Activated CD4-positive, CD25-positive, alpha-beta regulatory T cell treated with anti-CD3 and anti-CD28 coated beads, Interleukin-2, amount 50 U/mL, for 24 hours (primary cell): ENCODE data around the gene MED12L.
"Not testable (repeated sequence)": the region's sequence is repeated elsewhere in the genome, so short reads cannot be mapped to it uniquely, and the experiment has no call there.

Experiments
- ATAC-seq, 2 donors: fragments of 150-1000 bp; cut with Tn5 transposase; one replicate each; pipeline ENCODE4 v1.10.0; 2021; ENCODE audit warnings: mild to moderate bottlenecking in 1 of 2, moderate library complexity in 1 of 2

MED12L gene

DNA sequence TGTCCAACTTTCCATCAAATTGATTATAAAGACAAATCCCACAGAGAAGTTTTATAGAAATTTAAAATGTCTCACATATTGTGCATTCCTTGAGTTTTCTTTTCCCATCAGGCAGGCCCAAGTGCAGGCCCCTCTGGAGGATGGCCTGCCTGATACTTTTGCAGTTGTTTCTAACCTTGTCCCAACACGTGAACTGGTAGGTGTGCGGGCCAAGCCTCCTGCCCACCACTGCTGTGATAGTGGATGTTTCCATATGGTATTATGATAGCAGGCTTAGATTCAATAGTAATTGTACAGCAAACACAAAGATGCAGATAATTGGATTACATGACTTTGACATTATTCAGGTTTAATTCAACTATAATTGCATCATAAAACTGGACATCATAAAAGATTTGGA is 297.6 kb downstream of the MED12L start:
- ATAC-seq: no peak

DNA sequence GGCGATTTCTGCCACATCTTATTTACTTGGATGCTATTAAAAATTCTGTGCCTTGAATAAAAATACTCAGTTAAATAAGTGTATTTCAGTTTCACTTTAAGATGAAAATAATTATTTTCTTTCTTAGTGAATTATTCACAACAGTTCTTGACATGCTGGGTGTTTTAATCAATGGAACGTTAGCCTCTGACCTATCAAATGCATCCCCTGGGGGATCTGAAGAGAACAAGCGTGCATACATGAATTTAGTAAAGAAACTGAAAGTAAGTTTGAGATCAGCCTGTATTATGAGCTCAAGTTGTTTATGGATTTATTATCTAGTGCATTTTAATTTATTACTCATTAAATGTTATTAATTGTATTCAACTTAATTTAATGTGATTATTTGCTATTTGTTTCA is 298.5 kb downstream of the MED12L start:
- ATAC-seq: no peak

DNA sequence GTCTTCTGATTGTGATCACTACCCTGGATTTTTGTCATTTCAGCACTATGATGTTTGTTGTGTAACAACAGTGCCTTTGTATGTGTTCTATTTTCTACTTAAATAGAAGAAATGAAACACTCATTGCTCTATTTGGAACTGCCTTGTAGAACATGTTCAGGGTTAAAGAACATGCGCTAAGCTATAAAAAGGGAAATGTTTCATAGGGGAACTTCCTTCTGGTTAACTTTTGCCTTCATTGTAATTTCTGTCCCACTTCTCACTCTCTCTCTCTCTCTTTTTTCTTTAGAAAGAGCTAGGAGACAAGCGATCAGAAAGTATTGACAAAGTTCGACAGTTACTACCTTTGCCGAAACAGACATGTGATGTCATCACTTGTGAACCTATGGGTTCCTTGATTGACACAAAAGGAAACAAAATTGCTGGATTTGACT is 299.3 kb downstream of the MED12L start, which contains the start of gene P2RY12:
TSS of gene P2RY12 (minus strand) at position 13 of the 434 bp plus-strand sequence. CDS start 45,908 bp downstream, outside the sequence.
- no peak for ATAC-seq

DNA sequence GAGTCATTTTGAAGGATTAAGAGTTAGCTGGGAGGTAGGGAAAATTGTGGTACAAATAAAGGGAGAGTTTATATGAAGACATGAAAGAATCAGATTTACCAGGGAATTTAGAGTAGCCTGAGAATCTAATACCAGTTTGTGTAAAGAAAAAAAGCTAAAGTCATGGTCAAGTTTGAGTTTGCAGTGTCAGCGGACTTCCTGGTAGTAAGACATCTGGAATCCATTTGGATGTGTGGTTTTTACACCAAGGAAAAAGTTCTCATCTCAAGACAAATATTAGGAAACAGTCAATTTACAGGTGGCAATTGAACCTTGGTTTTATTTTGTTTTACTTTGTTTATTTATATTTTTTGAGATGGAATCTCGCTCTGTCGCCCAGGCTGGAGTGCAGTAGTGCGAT is 300.6 kb downstream of the MED12L start:
- ATAC-seq: no peak

DNA sequence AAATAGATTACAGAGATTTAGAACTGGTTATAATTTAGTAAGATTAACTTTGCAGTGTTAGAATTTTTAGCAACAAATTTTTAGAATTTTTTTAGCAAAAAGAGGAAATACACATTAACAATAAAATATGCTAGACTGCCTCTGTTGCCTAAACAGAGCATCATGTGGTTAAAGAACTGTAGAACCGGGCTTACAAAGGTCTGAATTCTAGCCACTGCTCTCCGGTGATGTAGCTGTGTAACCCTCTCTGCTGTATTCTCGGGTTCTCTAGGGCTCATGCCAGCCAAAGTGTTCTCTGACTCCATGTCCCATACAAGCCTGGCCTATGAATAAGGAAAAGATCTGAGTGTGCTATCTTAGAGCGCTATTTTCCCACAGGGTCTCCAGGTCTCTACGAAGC is 302.0 kb downstream of the MED12L start:
- no peak for ATAC-seq

DNA sequence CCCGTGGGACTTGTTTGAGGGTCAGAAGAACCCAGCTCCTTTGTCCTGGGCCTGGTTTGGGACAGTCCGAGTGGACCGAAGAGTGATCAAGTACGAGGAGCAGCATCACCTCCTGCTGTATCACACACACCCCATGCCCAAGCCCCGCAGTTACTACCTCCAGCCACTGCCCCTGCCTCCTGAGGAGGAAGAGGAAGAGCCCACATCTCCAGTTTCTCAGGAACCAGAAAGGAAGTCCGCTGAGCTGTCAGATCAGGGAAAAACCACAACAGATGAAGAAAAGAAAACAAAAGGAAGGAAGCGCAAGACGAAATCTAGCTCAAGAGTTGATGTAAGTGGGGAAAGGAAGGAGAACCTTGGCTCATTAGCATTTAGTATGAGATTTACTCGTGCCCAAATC is 302.4 kb downstream of the MED12L start:
- ATAC-seq: no peak

DNA sequence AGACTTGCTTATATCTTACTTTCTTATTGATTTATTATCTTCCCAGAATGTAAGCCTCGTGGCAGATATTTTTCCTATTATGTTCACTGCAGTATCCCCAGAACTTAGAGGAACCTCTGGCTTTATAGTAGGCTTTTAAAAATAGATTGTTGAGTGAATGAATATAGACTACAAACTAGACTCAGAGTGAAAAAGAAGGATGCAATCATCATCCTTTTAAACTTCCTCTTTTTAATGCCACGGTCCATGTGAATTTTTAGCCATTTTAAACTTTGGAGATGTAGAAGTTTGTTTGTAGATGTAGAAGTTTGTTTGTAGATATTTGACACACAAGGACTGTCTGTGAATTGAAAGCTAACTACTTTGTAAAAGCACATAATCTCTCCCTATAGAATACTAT is 306.3 kb downstream of the MED12L start:
- no peak for ATAC-seq

DNA sequence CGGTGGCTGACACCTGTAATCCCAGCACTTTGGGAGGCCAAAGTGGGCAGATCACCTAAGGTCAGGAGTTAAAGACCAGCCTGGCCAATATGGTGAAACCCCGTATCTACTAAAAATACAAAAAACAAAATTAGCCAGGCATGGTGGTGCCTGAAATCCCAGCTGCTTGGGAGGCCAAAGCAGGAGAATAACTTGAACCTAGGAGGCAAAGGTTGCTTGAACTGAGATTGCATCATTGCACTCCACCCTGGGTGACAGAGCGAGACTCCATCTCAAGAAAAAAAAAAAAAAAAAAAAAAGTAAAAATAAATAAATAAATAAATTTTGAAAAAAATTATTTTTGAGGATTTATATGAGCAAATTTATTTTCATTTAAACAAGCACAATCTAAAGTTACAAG is 306.7 kb downstream of the MED12L start:
- not testable (repeated sequence) for ATAC-seq

DNA sequence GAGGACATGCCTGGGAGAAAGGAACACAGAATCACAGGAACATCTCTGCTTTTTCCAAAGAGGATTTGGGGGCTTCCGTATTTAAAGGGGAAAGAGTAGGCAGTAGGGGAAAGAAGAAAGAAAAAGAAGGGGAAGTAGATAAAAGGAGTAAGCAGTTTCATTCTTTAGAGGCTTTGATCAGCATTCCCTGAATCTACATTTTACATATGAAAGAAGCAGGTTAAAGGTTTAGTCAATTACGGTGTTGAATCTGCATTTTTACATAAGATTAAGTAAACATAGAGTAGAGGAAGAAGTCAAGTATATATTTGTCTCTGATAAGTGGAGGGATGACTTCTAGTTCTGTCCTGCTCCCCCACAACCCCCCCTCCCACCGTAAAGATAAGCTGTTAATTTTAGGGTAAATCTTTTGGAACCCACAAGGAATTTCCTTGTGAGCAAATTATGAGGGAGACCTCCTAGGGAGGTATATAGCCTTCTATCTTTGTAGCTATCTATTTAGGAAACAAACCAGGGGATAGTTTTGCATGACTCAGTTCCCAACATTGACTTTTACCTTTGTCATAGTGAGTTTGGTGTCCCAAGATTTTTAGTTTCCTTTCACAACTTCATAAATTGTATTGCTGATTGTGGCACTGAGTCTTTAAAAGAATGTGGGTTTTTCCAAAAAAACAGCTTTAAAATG is 307.8 kb downstream of the MED12L start:
- ATAC-seq: no peak

DNA sequence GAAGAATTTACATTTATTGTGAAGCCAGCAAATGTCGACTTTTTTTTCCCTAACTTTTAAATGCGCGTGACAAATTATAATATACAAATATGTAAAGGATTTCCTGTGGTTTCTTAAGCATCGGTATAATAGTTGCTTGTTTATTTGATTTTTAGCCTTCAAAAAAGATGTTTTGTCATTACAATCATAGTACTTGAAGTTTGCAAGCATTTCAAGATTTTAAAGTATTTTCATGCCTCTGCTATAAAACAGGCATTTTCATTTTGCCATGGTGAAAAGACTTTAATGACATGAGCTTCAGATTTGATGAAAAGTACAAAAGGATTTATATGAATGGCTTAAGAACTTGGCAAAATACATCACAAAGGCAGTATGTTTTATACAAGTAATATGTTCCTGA is 308.5 kb downstream of the MED12L start:
- no peak for ATAC-seq

DNA sequence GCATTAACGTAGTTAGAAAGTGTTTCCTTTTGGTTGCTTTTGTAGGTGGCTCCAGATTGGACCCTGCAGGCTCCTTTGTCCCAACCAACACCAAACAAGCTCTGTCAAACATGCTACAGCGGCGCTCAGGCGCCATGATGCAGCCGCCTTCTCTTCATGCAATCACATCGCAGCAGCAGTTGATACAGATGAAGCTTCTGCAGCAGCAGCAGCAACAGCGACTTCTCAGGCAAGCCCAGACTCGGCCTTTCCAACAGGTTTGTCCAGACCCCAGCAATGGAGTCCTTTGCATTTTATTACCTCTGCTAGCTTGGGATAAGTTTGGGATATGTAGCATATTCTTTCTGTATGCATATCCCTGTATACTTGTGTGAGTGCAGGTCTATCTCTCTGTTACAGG is 309.1 kb downstream of the MED12L start:
- ATAC-seq: no peak

DNA sequence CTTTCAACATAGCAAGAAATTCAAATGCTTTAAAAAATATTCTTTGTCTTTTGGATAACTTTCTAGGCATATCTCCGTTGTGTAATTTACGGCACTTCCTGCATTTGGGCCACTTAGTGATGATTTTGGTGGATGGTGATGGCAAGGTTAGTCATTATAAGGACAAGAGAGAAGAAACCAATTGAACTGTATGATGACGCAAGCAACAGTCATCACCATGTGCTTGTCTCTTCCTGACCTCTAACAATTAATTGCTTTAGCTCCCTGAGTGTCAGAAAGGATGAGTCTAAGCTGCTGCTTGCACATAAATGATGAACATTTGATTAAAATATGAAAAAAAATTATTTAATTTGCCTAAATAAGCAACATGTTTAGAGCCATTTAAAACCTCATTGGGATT is 310.3 kb downstream of the MED12L start:
- no peak for ATAC-seq

DNA sequence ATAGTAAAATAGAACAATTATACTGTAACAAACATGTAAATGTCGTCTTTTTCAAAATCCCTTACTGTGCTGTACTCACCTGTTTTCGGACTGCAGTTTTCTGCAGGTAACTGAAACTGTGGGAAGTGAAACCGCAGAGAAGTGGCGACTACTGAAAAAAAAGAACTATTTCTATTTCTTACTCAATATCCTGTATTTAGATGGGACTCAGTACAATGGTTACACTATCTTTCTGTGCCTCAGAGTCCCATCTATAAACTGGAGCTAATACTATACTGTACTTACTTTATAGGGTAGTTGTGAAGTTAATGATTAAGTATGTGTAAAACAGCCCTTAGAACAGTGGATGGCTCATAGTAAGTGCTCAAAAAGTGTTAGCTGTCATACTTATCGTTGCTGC is 313.4 kb downstream of the MED12L start:
- no peak for ATAC-seq

DNA sequence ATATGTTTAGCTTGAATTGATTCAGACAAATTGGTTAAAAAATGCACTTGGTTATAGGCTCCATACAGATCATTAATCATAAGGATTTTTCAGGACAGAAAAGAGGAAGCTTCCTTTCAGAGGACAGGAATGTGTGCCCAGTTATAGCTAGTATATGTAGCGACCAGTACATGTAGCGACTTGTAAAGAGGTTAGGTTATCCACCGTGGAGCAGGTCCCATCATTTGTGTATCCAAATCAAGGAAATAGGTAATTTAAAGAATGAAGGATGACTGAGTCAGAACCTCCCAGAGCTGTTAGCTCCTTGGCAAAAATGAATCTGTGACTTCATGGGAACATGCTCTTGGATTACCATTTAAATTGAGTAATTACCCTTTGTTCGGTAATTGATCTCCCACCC is 314.9 kb downstream of the MED12L start:
- no peak for ATAC-seq

DNA sequence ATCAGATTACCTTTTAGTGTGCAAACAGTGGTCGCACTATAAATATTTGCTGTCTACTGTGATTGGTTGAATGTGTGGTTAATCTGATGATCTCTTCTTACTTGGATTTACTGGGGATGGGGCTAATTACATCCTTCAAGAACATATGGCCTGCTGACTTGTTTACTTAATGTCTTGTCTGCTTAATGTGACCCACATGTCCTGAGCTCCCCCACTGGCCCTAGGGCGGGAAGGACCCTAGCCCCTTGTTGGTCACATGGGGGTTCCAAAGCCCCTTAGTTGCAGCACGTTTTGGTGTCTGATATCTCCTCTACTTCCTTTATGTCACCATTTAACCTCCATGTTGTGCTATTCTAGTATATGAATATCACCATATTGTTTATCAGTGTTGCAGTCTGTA is 316.9 kb downstream of the MED12L start:
- no peak for ATAC-seq

DNA sequence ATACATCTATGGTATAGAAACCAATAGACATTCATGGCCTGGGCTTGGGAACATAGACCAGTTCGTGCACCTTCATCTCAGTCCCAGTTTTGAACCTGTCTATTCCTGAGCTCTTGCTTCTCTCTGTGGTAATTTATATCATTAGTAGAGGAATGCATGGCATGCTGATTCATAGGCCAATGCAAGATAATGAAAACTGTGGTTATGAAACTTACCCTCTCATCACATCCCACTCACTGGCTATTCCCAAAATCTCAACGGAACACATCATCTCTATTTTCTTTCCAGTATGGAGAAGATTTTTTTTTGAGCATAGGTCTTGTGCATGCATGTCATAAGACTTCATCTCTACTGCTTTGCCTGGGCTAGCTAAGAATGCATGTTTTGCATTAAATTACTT is 317.8 kb downstream of the MED12L start:
- ATAC-seq: no peak

DNA sequence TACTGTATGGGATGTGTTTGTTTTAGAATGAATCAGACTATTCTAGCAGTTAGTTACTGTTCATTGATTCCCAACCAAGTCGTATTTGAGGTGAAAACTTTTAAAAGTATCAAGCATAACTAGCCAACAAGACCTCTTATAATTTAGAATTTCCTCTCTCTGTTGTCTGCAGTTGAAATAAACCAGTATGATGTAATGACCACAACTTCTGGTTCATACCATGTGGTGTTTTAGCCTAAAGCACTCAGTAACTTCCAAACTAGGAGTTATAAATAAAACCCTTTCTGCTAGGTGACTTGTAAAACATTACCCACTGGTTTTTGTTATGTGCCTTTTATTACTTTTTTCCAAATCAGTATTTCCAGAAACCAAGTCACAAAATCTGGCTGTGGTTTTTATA is 318.9 kb downstream of the MED12L start:
- ATAC-seq: no peak

DNA sequence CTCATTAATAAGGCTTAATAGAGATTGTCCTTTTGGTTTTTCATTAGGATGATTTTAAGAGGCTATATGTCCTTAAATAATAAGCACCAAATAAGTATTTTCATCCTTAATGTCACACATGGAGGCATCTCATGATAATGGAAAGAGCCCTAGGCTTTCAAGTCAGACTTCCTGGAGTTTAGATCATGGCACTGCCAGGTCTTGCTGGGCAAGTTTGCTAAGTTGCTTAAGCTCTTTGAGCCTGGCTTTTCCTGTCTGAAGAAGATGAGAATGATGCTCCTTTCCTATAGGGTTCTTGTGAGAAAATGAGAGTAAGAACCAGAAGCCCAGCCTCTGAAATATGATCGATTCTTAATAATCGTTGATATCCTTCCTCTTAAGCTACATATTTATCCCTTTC is 322.5 kb downstream of the MED12L start:
- ATAC-seq: no peak

DNA sequence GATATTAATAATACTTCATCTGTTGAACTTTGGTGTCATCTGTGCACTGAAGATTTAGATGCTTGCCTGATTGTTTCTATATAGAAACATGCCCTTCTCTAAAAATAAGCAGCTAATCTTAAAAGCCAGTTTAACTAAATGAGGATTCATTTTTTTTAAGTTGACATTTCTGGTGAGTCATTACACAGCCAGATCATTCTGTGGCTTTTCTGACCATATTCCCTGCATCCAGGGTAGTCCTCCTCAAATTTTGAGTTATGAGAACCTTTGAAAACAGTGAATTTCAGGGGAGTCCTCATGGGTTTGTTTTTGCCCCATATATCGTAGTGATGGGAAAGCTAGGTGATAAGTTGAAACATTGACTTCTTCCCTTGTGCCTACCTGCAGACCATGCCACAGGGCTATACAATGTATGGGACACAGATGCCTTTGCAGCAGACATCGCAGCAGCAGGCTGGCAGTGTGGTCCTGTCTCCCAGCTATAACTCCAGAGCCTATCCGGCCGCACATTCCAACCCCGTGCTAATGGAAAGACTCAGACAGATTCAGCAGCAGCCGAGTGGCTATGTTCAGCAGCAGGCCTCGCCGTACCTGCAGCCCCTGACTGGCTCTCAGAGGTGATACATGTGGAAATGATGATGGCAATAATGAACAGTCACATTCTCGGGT is 325.6 kb downstream of the MED12L start:
- ATAC-seq: no peak

DNA sequence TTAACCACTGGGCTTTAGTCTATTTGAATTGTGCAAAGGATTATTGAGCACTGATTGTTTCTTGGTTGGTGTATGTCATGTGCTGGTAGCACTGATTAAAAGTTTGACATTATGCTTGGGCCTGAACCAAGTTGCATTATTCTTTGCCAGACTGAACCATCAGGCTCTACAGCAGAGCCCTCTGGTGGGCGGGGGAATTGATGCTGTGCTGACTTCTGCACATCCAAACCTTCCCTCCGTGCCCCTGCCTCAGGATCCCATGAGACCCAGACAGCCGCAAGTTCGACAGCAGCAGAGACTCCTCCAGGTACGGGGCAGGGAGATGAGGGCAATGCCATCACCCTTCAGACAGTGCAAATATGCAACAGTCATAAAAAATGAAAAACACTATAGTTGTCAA is 327.5 kb downstream of the MED12L start:
- ATAC-seq: no peak

DNA sequence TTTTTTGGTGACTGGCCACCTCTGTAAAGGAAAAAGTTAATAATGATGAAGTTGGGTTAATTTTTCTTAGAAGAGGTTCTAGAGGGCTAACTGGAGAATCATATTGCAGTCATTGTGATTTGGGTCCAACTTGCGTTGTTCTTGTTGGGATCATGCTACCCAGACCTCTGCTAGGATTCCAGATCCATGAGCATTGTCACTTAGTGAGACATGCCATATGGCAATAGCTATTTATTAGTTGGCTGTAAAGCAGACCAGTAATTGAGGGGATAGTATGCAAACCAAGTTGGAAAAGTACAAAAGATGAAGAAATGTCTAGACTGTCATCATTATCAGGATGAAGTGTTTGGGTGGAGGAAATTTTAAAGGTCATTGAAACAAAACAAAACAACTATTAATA is 329.8 kb downstream of the MED12L start:
- no peak for ATAC-seq

DNA sequence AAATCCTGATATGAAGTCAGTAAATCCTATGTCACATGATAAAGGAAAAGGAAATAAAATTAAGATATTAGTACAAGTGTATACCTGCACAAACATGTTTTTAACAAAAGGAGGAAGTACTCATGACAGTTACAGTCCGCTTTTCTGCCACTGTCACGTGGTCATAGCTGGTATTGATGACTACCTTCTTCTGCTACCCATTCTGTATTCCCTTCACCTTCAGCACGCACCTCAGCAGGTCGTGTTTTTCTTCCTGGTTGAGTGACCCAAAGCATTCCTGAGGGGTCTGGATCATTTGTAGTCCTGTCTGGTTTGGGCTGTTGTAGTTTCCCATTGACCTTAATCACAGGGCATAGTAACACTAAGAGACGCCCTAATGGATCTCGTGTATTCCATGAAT is 334.3 kb downstream of the MED12L start:
- no peak for ATAC-seq

DNA sequence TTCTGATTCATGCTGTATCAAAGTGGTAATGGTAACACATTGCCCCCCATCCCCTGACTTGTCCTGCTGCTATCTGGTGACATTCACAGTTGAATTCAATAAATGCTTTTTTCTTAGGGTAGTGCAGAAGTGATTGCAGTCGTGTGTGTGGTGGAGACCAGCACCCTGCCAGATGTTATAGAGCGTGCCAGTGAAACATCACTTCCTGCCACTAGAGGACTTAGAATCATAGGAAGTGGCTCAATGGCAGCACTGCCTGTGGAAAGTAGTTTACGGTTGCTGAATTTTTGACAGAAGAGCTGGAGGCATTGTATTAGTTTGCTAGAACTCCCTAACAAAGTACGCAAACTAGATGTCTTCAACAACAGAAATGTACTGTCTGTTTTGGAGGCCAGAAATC is 336.5 kb downstream of the MED12L start:
- ATAC-seq: no peak

DNA sequence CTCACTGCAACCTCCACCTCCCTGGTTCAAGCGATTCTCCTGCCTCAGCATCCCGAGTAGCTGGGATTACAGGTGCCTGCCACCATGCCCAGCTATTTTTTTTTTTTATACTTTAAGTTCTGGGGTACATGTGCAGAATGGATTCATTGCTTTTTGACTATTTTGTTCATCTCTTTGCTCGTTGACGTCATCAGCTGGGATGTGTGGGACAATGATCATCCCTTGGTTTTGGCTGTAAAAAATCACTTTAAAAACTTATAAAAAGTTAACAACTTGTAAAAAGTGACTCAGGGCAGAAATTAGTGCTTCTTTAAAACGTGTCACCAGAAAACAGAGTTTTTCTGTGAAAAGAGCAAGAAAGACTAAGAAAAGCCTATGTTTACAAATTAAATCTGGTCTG is 337.6 kb downstream of the MED12L start:
- ATAC-seq: no peak
